Astrocyte (in vitro differentiated cells and primary cell): ENCODE results near the gene SCYGR3. TPM values are rescaled to one million over a fixed set of nuclear protein-coding genes. Genes with fewer than 3 reads are reported as not detected.

ENCODE experiments used
- DNase-seq: peaks from one replicate; pipeline ENCODE4 v3.0.0-alpha.2; 2010; ENCODE audit warnings: low read depth
- FAIRE-seq: peaks from 2 replicates; lab custom pipeline; 2011; peaks lifted over from hg19 to GRCh38; lab: Jason Lieb, UNC
- H2AFZ ChIP-seq: 2 replicates; pipeline ENCODE4 v1.6.0; 2012; ENCODE audit warnings: low read depth, low read length, inconsistent platforms
- H3K27ac ChIP-seq: 2 replicates; pipeline ENCODE4 v1.5.1; 2011; ENCODE audit warnings: low read depth, low read length, inconsistent platforms
- H3K27me3 ChIP-seq: 2 replicates; pipeline ENCODE4 v1.6.0; 2011; ENCODE audit warnings: low read length, inconsistent platforms; ENCODE audit not compliant: insufficient read depth
- H3K36me3 ChIP-seq: 2 replicates; pipeline ENCODE4 v1.5.1; 2011; ENCODE audit warnings: low read length, inconsistent platforms; ENCODE audit not compliant: insufficient read depth
- H3K4me1 ChIP-seq: 2 replicates; pipeline ENCODE4 v1.5.1; 2011; ENCODE audit warnings: low read length, inconsistent platforms; ENCODE audit not compliant: insufficient read depth
- H3K4me2 ChIP-seq: 2 replicates; pipeline ENCODE4 v1.6.0; 2012; ENCODE audit warnings: low read length, inconsistent platforms
- H3K4me3 ChIP-seq: 2 replicates; pipeline ENCODE4 v1.5.1; 2011; ENCODE audit warnings: low read depth, mild to moderate bottlenecking, low read length, inconsistent platforms; ENCODE audit not compliant: insufficient read depth
- H3K79me2 ChIP-seq: 2 replicates; pipeline ENCODE4 v1.6.0; 2012; ENCODE audit warnings: mild to moderate bottlenecking, low read length, inconsistent platforms; ENCODE audit not compliant: insufficient read depth
- H3K9ac ChIP-seq: 2 replicates; pipeline ENCODE4 v1.6.0; 2012; ENCODE audit warnings: mild to moderate bottlenecking, low read length, inconsistent platforms
- H3K9me3 ChIP-seq: 2 replicates; pipeline ENCODE4 v1.5.1; 2012; ENCODE audit warnings: low read depth, mild to moderate bottlenecking, low read length, inconsistent platforms; ENCODE audit not compliant: insufficient read depth
- H4K20me1 ChIP-seq: 2 replicates; pipeline ENCODE4 v1.6.0; 2012; ENCODE audit warnings: low read length, inconsistent platforms; ENCODE audit not compliant: insufficient read depth
- H3K27ac Mint-ChIP-seq: one replicate; pipeline ENCODE4 v1.8.0; 2021; ENCODE audit warnings: mild to moderate bottlenecking, mixed read lengths; ENCODE audit not compliant: unreplicated experiment
- H3K27me3 Mint-ChIP-seq: one replicate; pipeline ENCODE4 v1.8.0; 2021; ENCODE audit warnings: low read depth, mixed read lengths; ENCODE audit not compliant: unreplicated experiment
- H3K36me3 Mint-ChIP-seq: one replicate; pipeline ENCODE4 v1.8.0; 2021; ENCODE audit warnings: low read depth, mixed read lengths; ENCODE audit not compliant: unreplicated experiment
- H3K4me1 Mint-ChIP-seq: one replicate; pipeline ENCODE4 v1.8.0; 2021; ENCODE audit warnings: low read depth, mixed read lengths; ENCODE audit not compliant: unreplicated experiment
- H3K4me3 Mint-ChIP-seq: one replicate; pipeline ENCODE4 v1.8.0; 2021; ENCODE audit warnings: mild to moderate bottlenecking, moderate library complexity, mixed read lengths; ENCODE audit not compliant: unreplicated experiment
- H3K9me3 Mint-ChIP-seq: one replicate; pipeline ENCODE4 v1.8.0; 2021; ENCODE audit warnings: mild to moderate bottlenecking, mixed read lengths; ENCODE audit not compliant: unreplicated experiment
- CTCF ChIP-seq: IDR thresholded peaks from 2 replicates; pipeline ENCODE4 v1.5.1; 2011; ENCODE audit warnings: low read depth, mild to moderate bottlenecking, inconsistent platforms, low read length, moderate library complexity; ENCODE audit not compliant: insufficient read depth
- EZH2 ChIP-seq: IDR thresholded peaks from 2 replicates; pipeline ENCODE4 v1.6.1; 2012; ENCODE audit warnings: mild to moderate bottlenecking, low read length, inconsistent platforms; ENCODE audit not compliant: insufficient read depth
- total RNA-seq: library from RNA; stranded (reverse); gene quantifications from 2 replicates; pipeline ENCODE4 v1.2.1, GENCODE V29; 2021

Gene SCYGR3
- total RNA-seq, 1 donor from 2014 or later: not detected

DNA sequence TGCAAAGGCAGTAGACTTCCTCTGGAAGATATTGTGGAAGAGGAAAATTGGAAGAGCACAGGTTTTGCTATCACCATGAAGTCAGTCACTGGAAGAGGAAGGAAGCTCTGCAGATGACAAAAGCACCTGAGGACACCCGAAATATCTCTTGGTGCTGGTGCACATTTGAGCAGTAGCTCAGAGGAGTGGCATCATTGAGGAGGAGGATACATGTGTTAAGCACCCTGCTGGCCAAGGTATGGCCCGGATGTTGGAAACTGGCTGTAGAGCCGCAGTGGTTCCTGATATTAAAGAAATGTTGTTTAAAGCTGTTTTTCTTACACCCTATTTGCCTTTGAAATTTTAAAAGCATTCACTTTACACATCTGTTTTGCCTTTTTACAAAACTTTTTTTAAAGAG lies 48.6 kb downstream of the SCYGR3 start:
- Histone ChIP-seq H3K27me3 (no peaks in the 10 kb centered on the region), H3K9ac (no peak overlapping the region), H2AFZ (no peak overlapping the region), H3K4me1 (no peaks in the 10 kb centered on the region), H3K27ac (no peak overlapping the region), H3K36me3 (no peaks in the 10 kb centered on the region), H3K79me2 (no peaks in the 10 kb centered on the region), H3K9me3 (no peaks in the 10 kb centered on the region), H3K4me2 (no peak overlapping the region), H3K4me3 (no peak overlapping the region), H4K20me1 (no peaks in the 10 kb centered on the region)
- H3K9me3 Mint-ChIP-seq: no peaks in the 10 kb centered on the region
- no peak for TF ChIP-seq EZH2
- no peak for TF ChIP-seq CTCF
- FAIRE-seq (no peak), DNase-seq (no peak)
- no peaks in the 10 kb centered on the region for H3K27me3 Mint-ChIP-seq
- H3K27ac Mint-ChIP-seq: peak overlapping the region; percentile 85
- H3K4me1 Mint-ChIP-seq: peaks cover 9% of the 10 kb centered on the region
- H3K4me3 Mint-ChIP-seq: no peak overlapping the region
- peaks cover 5% of the 10 kb centered on the region for H3K36me3 Mint-ChIP-seq

GRCh38 chr2:227565080-227565479 lies 49.6 kb downstream of the SCYGR3 start:
- H2AFZ ChIP-seq: no peak overlapping the region
- no peak overlapping the region for H3K4me3 ChIP-seq
- no peaks in the 10 kb centered on the region for H3K36me3 ChIP-seq
- H3K4me2 ChIP-seq: no peak overlapping the region
- Mint-ChIP-seq H3K27ac (no peak overlapping the region), H3K4me1 (peaks cover 2% of the 10 kb centered on the region), H3K4me3 (no peak overlapping the region), H3K36me3 (peaks cover 5% of the 10 kb centered on the region), H3K9me3 (no peaks in the 10 kb centered on the region), H3K27me3 (no peaks in the 10 kb centered on the region)
- no peaks in the 10 kb centered on the region for H3K9me3 ChIP-seq
- no peaks in the 10 kb centered on the region for H3K79me2 ChIP-seq
- H3K4me1 ChIP-seq: no peaks in the 10 kb centered on the region
- TF ChIP-seq EZH2 (no peak), CTCF (no peak)
- H3K9ac ChIP-seq: no peak overlapping the region
- FAIRE-seq (no peak), DNase-seq (no peak)
- H4K20me1 ChIP-seq: no peaks in the 10 kb centered on the region
- H3K27me3 ChIP-seq: no peaks in the 10 kb centered on the region
- no peak overlapping the region for H3K27ac ChIP-seq

Other genes with a start within 250 kb of the SCYGR3 start
- gene TM4SF20, start 235.5 kb downstream of the SCYGR3 start, total RNA-seq: not detected in 2 replicates
- not detected in 2 replicates for gene SCYGR1, start 226.9 kb downstream of the SCYGR3 start, total RNA-seq
- 84.1 and 87.9 TPM in 2 replicates for gene AGFG1, start 142.7 kb downstream of the SCYGR3 start, total RNA-seq
- not detected in 2 replicates for gene SCYGR2, start 15.9 kb downstream of the SCYGR3 start, total RNA-seq
- not detected in 2 replicates for gene SCYGR4, start 2.7 kb upstream of the SCYGR3 start, total RNA-seq
- gene SCYGR5, start 52.0 kb upstream of the SCYGR3 start, total RNA-seq: not detected in 2 replicates
- 0.12 and 0.14 TPM in 2 replicates for gene SLC19A3, start 103.2 kb upstream of the SCYGR3 start, total RNA-seq
- not detected in 2 replicates for gene SCYGR6, start 109.9 kb upstream of the SCYGR3 start, total RNA-seq
- not detected in 2 replicates for gene SCYGR7, start 113.5 kb upstream of the SCYGR3 start, total RNA-seq
- not detected in 2 replicates for gene SCYGR8, start 131.1 kb upstream of the SCYGR3 start, total RNA-seq
- gene CCL20, start 199.0 kb upstream of the SCYGR3 start, total RNA-seq: not detected in 2 replicates